Measurements from ENCODE around the gene OR10H1.

DNA sequence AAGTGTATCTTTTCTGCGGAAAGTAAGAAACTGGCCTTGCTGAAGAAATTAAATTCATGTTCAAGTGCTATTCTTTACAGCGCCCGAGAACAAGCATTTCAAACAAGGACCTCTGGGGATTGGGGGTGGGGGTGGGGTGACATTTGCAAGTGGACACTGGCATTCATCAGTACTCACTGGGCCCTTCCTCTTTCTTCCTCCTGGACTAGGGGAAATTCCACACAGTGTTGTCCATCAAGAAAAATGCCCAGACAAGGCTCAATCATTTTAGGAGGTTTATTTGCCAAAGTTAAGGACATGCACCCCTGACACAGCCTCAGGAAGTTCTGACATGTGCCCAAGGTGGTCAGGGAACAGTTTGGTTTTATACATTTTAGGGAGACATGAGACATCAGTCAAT lies 22.9 kb upstream of the OR10H1 start:
- no peak for TF ChIP-seq CTCF (IDR thresholded peaks at IDR 0.05; ENCODE audit: low read depth, low read length, poor library complexity, severe bottlenecking)
- no peak for TF ChIP-seq EZH2phosphoT487 (IDR thresholded peaks at IDR 0.05; ENCODE audit: borderline replicate concordance, low read length)
